WTC11 (cell line): ENCODE data around the gene STON1.

Experiments
- CBFB ChIP-seq: sonication (generic); formaldehyde crosslinking; IDR thresholded peaks from 2 replicates; pipeline ENCODE4 v1.8.1; 2022; ENCODE audit warnings: mild to moderate bottlenecking, low read depth, missing genetic modification reagents
- CTCF ChIP-seq: fragments of 200-600 bp; IDR thresholded peaks from 2 replicates; pipeline ENCODE4 v1.8.0; 2022; ENCODE audit warnings: antibody characterized with exemption
- ELF4 ChIP-seq: sonication (generic); formaldehyde crosslinking; IDR thresholded peaks from 2 replicates; pipeline ENCODE4 v1.8.1; 2022; ENCODE audit warnings: low read depth, mild to moderate bottlenecking, moderate library complexity, missing genetic modification reagents
- HMGA2 ChIP-seq: fragments of 250-450 bp; sonication (Bioruptor Pico); IDR thresholded peaks from 2 replicates; pipeline ENCODE4 v1.4.0; 2021; ENCODE audit warnings: mild to moderate bottlenecking, moderate library complexity
- MAX ChIP-seq: sonication (generic); formaldehyde crosslinking; IDR thresholded peaks from 2 replicates; pipeline ENCODE4 v1.8.0; 2022; ENCODE audit warnings: mild to moderate bottlenecking, missing genetic modification reagents
- SMAD4 ChIP-seq: sonication (generic); formaldehyde crosslinking; IDR thresholded peaks from 2 replicates; pipeline ENCODE4 v1.8.0; 2022; ENCODE audit warnings: mild to moderate bottlenecking, missing genetic modification reagents
- ZNF138 ChIP-seq: sonication (generic); formaldehyde crosslinking; conservative IDR thresholded peaks from 2 replicates; pipeline ENCODE4 v1.8.1; 2022; ENCODE audit warnings: mild to moderate bottlenecking, moderate library complexity, missing genetic modification reagents
- ZNF263 ChIP-seq: sonication (generic); formaldehyde crosslinking; IDR thresholded peaks from 2 replicates; pipeline ENCODE4 v1.8.1; 2022; ENCODE audit warnings: low read depth, mild to moderate bottlenecking, moderate library complexity, missing genetic modification reagents
- ZNF512 ChIP-seq: sonication (generic); formaldehyde crosslinking; IDR thresholded peaks from 2 replicates; pipeline ENCODE4 v1.8.1; 2022; ENCODE audit warnings: missing genetic modification reagents, borderline replicate concordance

- no peak for TF ChIP-seq CTCF
- no peak for TF ChIP-seq SMAD4
- TF ChIP-seq ZNF138 (CRISPR knock-in tag): no peak
- no peak for TF ChIP-seq CBFB (CRISPR knock-in tag)
- TF ChIP-seq ZNF512 (CRISPR knock-in tag): no peak
- TF ChIP-seq ZNF263 (CRISPR knock-in tag): no peak
- TF ChIP-seq ELF4 (CRISPR knock-in tag): no peak
- no peak for TF ChIP-seq MAX (CRISPR knock-in tag)
- TF ChIP-seq HMGA2 (CRISPR knock-in tag): no peak
Observed at GRCh38 chr2:48483506-48483905, 46.4 kb upstream of the STON1 start.
